ENCODE measurements around the gene RPL11. TPM values are rescaled to one million over a fixed set of nuclear protein-coding genes. Genes with fewer than 3 reads are reported as not detected.

Gene RPL11
- total RNA-seq, 1 experiment from 2014 or later = 1,563 TPM

- intact Hi-C loops (cut with micrococcal nuclease) = no loop called here
- Mint-ChIP-seq H3K27ac (ENCODE audit: low read depth, unreplicated experiment) (no peak overlapping the region), H3K4me1 (ENCODE audit: insufficient read depth, unreplicated experiment) (peaks cover 34% of the 10 kb centered on the region), H3K27me3 (ENCODE audit: insufficient read depth, unreplicated experiment) (no peaks in the 10 kb centered on the region), H3K36me3 (ENCODE audit: insufficient read depth, unreplicated experiment) (peaks cover 100% of the 10 kb centered on the region), H3K4me3 (ENCODE audit: unreplicated experiment) (no peak overlapping the region), H3K9me3 (ENCODE audit: unreplicated experiment) (no peaks in the 10 kb centered on the region)
- TF ChIP-seq CTCF (IDR thresholded peaks at IDR 0.05; ENCODE audit: unreplicated experiment) = no peak
- no TSS peak for BruUV-seq (replicated peaks)
- peak; percentile 30 for DNase-seq (ENCODE audit: unreplicated experiment)
- POLR2A ChIA-PET = interaction anchor here (0.6 to 2.4 kb wide), 5 partner anchors 8 to 309 kb away, joined by 3 to 14 read pairs (median 3); partner anchors contain the start of genes ELOA and RPL11
- CTCF ChIA-PET = interaction anchor here (0.7 kb wide), 1 partner anchor 217 kb away, joined by 4 read pairs; no protein-coding TSS in a partner anchor
Measured at GRCh38 chr1:23699280-23700179, 7.9 kb downstream of the RPL11 start.

- POLR2A ChIA-PET = interaction anchor here (0.7 to 2.4 kb wide), 3 partner anchors 10 to 487 kb away, joined by 3 to 14 read pairs (median 4); partner anchors contain the start of gene RPL11
- H3K4me1 Mint-ChIP-seq (ENCODE audit: insufficient read depth, unreplicated experiment) = peaks cover 16% of the 10 kb centered on the region
- DNase-seq (ENCODE audit: unreplicated experiment) = no peak
- BruUV-seq (replicated peaks) = no TSS peak
- H3K4me3 Mint-ChIP-seq (ENCODE audit: unreplicated experiment) = no peak overlapping the region
- intact Hi-C loops (cut with micrococcal nuclease) = no loop called here
- peaks cover 100% of the 10 kb centered on the region for H3K36me3 Mint-ChIP-seq (ENCODE audit: insufficient read depth, unreplicated experiment)
- H3K27ac Mint-ChIP-seq (ENCODE audit: low read depth, unreplicated experiment) = no peak overlapping the region
- TF ChIP-seq CTCF (IDR thresholded peaks at IDR 0.05; ENCODE audit: unreplicated experiment) = no peak
- CTCF ChIA-PET = no interaction called here
- H3K27me3 Mint-ChIP-seq (ENCODE audit: insufficient read depth, unreplicated experiment) = no peaks in the 10 kb centered on the region
- no peaks in the 10 kb centered on the region for H3K9me3 Mint-ChIP-seq (ENCODE audit: unreplicated experiment)
Measured at GRCh38 chr1:23701310-23701709, 9.7 kb downstream of the RPL11 start.

- intact Hi-C loops (cut with micrococcal nuclease) = no loop called here
- ChIA-PET POLR2A (interaction anchor here (0.7 to 2.0 kb wide), 3 partner anchors 10 to 486 kb away, joined by 3 to 11 read pairs (median 6); partner anchors contain the start of genes ELOA and RPL11), CTCF (interaction anchor here (0.7 to 1.0 kb wide), 3 partner anchors 8 to 119 kb away, joined by 3 to 4 read pairs (median 4); no protein-coding TSS in a partner anchor)
- TF ChIP-seq CTCF (IDR thresholded peaks at IDR 0.05; ENCODE audit: unreplicated experiment) = no peak
- Mint-ChIP-seq H3K27ac (ENCODE audit: low read depth, unreplicated experiment) (no peak overlapping the region), H3K36me3 (ENCODE audit: insufficient read depth, unreplicated experiment) (peaks cover 100% of the 10 kb centered on the region), H3K27me3 (ENCODE audit: insufficient read depth, unreplicated experiment) (no peaks in the 10 kb centered on the region), H3K4me1 (ENCODE audit: insufficient read depth, unreplicated experiment) (peaks cover 12% of the 10 kb centered on the region), H3K9me3 (ENCODE audit: unreplicated experiment) (no peaks in the 10 kb centered on the region), H3K4me3 (ENCODE audit: unreplicated experiment) (no peak overlapping the region)
- no peak for DNase-seq (ENCODE audit: unreplicated experiment)
- no TSS peak for BruUV-seq (replicated peaks)
Measured at GRCh38 chr1:23701996-23702395, 10.4 kb downstream of the RPL11 start.

GRCh38 chr1:23704834-23705495 lies 13.4 kb downstream of the RPL11 start:
- Mint-ChIP-seq H3K4me1 (ENCODE audit: insufficient read depth, unreplicated experiment) (peaks cover 6% of the 10 kb centered on the region), H3K27me3 (ENCODE audit: insufficient read depth, unreplicated experiment) (no peaks in the 10 kb centered on the region), H3K36me3 (ENCODE audit: insufficient read depth, unreplicated experiment) (peaks cover 86% of the 10 kb centered on the region), H3K9me3 (ENCODE audit: unreplicated experiment) (no peaks in the 10 kb centered on the region), H3K4me3 (ENCODE audit: unreplicated experiment) (no peak overlapping the region), H3K27ac (ENCODE audit: low read depth, unreplicated experiment) (no peak overlapping the region)
- no peak for DNase-seq (ENCODE audit: unreplicated experiment)
- intact Hi-C loops (cut with micrococcal nuclease) = no loop called here
- no TSS peak for BruUV-seq (replicated peaks)
- TF ChIP-seq CTCF (IDR thresholded peaks at IDR 0.05; ENCODE audit: unreplicated experiment) = no peak
- ChIA-PET POLR2A (interaction anchor here (0.8 to 2.1 kb wide), 4 partner anchors 10 to 38 kb away, joined by 3 to 11 read pairs (median 6); partner anchors contain the start of genes ELOA and RPL11), CTCF (interaction anchor here (0.6 to 1.4 kb wide), 2 partner anchors 9 to 378 kb away, joined by 3 to 10 read pairs; no protein-coding TSS in a partner anchor)
